Brain microvascular endothelial cell (primary cell): ENCODE measurements around the gene GPR150.
A peak's percentile ranks its signal among the peaks of the same experiment; 100 is the strongest.

Experiments
- DNase-seq: peaks from one replicate; pipeline ENCODE4 v3.0.0-alpha.2; 2020
- H3K27ac ChIP-seq: fragments of 250-450 bp; sonication (Bioruptor Pico); 2 replicates; pipeline ENCODE4 v1.5.1; 2020; ENCODE audit warnings: mild to moderate bottlenecking, moderate library complexity
- H3K27me3 ChIP-seq: fragments of 250-450 bp; sonication (Bioruptor Pico); replicated peaks from 2 replicates; pipeline ENCODE4 v1.5.1; 2020; ENCODE audit warnings: mild to moderate bottlenecking
- H3K36me3 ChIP-seq: fragments of 250-450 bp; sonication (Bioruptor Pico); replicated peaks from 2 replicates; pipeline ENCODE4 v1.5.1; 2020; ENCODE audit warnings: mild to moderate bottlenecking
- H3K4me3 ChIP-seq: 2 replicates; pipeline ENCODE4 v1.5.1; 2011; ENCODE audit warnings: low read depth, mild to moderate bottlenecking, control low read depth, low read length, moderate library complexity
- CTCF ChIP-seq: IDR thresholded peaks from 2 replicates; pipeline ENCODE4 v1.5.1; 2011; ENCODE audit warnings: low read depth, mild to moderate bottlenecking, moderate library complexity, low read length, control low read depth, inconsistent platforms; ENCODE audit errors: missing control alignments
- in situ Hi-C: cut with HindIII; loops from 2 replicates; pipeline ENCODE4 v1.10.0; 2017; ENCODE audit warnings: low sequenced_read_pairs, low pct_ligation_motif_present

GPR150 gene

GRCh38 chr5:95619096-95619495, 791 bp upstream of the GPR150 start:
- H3K4me3 ChIP-seq, result no peak overlapping the region
- peak; percentile 44 for DNase-seq
- TF ChIP-seq CTCF, result no peak
- H3K27me3 ChIP-seq, result no peaks in the 10 kb centered on the region
- peak overlapping the region; percentile 28 for H3K27ac ChIP-seq
- no peaks in the 10 kb centered on the region for H3K36me3 ChIP-seq
- in situ Hi-C loops, result no loop called here

- in situ Hi-C loops, result no loop called here
- Histone ChIP-seq H3K36me3 (no peaks in the 10 kb centered on the region), H3K27me3 (no peaks in the 10 kb centered on the region), H3K4me3 (peak overlapping the region; percentile 64), H3K27ac (peak overlapping the region; percentile 28)
- DNase-seq, result no peak
- TF ChIP-seq CTCF, result no peak
Observed at GRCh38 chr5:95619514-95620029, 315 bp upstream of the GPR150 start.

- no peak for TF ChIP-seq CTCF
- in situ Hi-C loops, result no loop called here
- peak overlapping the region; percentile 64 for H3K4me3 ChIP-seq
- no peak for DNase-seq
- H3K27me3 ChIP-seq, result no peaks in the 10 kb centered on the region
- no peaks in the 10 kb centered on the region for H3K36me3 ChIP-seq
- H3K27ac ChIP-seq, result no peak overlapping the region
Observed at GRCh38 chr5:95620870-95621838, 1.3 kb downstream of the GPR150 start.

GRCh38 chr5:95621839-95622629, 2.1 kb downstream of the GPR150 start:
- Histone ChIP-seq H3K4me3 (no peak overlapping the region), H3K27me3 (no peaks in the 10 kb centered on the region), H3K36me3 (no peaks in the 10 kb centered on the region), H3K27ac (no peak overlapping the region)
- no peak for TF ChIP-seq CTCF
- in situ Hi-C loops, result no loop called here
- DNase-seq, result no peak

GRCh38 chr5:95623706-95624105, 3.8 kb downstream of the GPR150 start:
- TF ChIP-seq CTCF, result no peak
- in situ Hi-C loops, result no loop called here
- Histone ChIP-seq H3K27me3 (no peaks in the 10 kb centered on the region), H3K4me3 (no peak overlapping the region), H3K27ac (no peak overlapping the region), H3K36me3 (no peaks in the 10 kb centered on the region)
- no peak for DNase-seq
